Islet precursor cell (in vitro differentiated cells): ENCODE results near the gene PACS1.

ENCODE experiments used
- DNase-seq: peaks from one replicate; pipeline ENCODE4 v3.0.0-alpha.2; 2018

The PACS1 gene

DNA sequence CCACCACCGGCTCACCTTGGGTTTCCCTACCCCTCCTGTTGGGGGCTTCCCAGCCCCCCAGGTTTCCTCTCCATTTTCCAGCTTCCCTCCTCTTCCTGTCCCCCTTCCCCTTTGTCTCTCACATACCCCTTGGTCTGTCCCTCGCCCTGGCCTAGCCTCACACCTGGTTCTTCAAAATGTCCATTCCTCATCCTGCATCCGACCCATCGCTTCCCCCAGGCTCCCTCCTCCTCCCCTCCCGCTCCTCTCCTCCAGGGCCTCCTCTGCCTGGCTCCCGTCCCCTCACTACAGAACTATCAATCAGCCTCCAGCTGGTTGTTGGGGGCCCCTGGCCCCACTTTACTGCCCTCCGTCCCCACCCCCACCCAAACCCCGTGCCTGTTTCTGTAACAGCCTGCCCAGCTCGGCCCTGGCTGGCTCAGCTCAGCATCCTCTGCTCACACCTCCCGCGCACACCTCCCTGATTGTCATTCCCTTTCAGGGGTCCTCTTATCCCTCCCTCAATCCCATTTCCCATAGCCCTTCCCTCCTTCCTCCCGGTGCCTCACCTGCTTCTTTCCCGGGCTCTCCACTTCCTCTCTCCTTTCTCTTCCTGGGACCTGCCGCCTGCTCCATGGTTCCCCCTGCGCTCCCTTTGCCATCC, 209.1 kb downstream of the PACS1 start:
- DNase-seq, result no peak

DNA sequence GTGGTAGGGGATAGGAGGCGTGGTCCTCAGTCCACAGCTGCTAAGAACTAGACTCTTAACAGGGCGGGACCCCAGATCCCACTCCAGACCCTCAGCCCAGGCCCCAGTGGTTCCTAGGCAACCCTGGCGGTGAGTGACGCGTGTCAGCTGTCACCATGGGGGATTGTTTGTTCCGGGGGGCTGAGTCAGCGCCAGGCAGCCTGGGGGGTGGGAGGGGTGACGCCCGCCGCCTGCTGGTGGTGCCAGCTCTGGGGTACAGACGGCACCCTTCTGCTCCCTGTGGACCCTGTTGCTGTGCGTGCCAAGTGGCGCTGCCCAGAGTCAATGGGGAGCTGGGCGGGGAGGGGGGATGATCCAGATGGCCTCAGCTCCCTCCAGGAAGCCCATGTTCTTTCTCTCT, 210.4 kb downstream of the PACS1 start:
- no peak for DNase-seq

DNA sequence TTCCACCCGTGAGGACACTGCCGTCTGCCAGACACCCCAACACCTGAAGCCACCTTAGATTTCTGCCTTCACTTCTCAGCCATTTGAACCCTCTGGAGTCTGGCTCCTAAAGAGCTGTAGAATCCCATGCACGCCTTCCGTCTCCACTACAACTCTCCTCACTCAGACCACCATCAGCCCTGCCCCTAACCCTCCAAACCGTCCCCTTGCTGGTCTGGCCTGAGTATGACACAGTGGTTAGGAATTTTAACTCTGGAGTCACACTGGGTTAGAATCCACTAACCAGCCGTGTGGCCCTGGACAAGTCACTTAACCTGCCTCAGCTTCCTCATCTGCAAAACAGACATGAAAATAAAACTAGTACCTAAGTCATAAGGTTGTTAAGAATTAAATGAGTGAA, 210.9 kb downstream of the PACS1 start:
- peak; percentile 81 for DNase-seq

DNA sequence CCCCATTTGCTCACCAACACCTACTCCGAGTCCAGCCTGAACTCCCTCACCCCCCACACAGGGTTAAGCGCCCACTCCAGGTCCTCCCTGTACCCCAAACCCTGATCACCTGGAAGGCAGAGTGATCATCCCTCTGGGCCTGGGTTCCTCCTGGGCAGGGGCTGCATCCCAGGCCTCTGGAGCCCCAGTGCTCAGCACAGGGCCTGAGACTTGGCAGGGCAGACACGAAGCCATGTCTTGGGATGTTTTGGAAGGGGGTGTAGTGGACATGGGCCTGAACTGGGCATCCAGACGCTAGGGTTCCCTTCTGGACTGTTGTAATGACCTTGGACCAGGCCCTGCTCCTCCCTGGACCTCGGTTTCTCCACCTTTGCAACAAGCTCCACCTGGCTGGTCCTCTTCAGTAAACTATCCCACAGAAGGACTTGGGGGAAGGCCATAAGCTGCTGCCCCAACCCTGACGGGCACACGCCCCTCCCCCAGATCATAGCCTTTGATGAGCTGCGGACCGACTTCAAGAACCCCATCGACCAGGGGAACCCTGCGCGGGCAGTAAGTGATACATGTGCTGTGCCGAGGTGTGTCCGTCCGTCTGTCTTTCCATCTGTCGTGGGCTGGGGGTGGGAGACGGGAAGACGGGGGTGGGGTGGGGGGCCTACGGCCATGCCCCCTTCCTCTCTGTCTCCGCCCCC, 211.8 kb downstream of the PACS1 start:
- DNase-seq, result no peak

DNA sequence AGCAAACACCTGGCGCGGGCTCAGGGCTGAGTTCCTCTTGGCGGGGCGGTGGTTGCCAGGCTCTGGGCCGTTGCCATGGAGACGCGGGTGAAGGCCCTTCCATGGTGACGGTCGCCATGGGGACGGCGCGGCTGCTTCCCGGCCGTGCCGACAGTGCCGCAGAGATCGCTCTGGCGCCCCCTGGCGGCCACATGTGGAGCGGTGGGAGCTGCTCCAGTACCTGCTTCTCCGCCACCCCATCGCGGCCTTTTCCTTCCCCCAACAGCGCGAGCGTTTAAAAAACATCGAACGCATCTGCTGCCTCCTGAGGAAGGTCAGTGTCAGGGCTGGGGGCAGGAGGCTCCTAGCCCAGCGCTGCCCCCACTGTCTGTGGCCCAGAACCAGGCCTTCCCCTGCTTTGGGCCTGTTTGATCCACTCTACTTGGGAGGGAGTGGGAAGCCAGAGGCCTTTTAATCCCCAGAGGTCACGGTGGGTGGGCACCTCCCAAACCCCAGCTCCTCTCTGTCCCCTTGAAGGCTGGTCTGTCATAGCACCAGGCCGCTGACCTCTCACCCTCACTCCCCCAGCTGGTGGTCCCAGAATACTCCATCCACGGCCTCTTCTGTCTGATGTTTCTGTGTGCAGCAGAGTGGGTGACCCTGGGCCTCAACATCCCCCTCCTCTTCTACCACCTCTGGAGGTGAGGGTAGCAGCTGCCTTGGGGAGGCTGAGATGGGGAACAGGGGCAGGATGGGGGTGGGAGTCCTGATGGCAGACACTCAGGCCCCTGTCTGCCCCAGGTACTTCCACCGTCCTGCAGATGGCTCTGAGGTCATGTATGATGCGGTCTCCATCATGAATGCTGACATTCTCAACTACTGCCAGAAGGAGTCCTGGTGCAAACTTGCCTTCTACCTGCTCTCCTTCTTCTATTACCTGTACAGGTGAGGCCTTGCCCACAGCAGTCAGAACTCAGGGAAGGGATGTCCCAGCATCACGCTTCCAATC, 212.7 kb downstream of the PACS1 start:
- peak; percentile 98 for DNase-seq

- no peak for DNase-seq
Observed at GRCh38 chr11:66283461-66284105, 213.5 kb downstream of the PACS1 start.

GRCh38 chr11:66284526-66285078, 214.5 kb downstream of the PACS1 start:
- no peak for DNase-seq

DNA sequence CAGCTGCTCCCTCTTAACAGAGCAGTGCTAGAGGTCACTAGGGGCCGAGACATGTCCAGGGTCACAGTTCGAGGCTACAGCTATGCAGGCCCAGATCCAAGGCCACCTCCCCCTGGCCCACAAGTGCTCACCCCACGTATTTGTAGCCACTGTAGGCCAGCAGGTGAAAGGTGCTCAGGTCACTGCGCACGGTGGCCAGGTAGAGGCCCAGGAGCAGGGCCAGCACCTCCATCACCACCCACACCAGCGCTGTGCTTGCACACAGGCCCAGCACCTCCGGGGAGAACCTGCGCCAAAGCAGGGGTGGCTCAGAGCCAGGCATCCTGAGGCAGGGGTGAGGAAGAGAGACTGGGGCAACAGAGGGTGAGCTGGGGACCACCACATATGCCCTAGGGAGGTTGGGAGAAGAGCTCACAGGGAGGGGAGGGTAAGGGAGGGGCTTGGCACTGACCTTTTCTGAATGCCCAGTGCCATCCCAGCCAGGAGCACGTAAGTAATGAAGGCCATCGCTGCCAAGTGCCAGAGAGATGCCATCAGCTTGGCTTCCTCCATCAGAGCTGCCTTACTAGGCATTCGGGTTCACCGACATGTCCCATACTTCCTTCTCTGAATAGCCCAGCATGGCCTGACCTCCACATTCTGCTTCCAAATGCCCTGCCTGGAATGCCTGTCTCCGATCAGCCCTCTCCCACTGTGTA, 215.3 kb downstream of the PACS1 start:
- no peak for DNase-seq

DNA sequence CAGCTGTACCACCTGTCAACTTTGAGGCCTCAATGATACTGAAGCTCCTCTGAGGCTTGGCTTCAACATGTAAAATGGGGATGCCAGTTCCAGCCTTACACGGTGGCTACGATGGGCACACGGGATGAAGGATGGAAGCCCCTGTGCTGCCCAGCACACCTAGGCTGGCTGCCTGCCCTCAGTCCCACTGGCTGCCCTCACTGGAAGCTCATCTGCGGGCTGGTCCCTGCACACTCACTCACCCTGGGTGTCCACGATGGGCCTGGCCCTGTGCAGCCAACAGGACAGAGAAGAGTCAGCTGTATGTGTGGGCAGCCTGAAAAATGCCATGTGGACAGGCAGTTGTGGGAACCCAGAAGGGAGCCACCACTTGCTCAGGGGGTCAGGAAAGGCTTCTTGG, 216.6 kb downstream of the PACS1 start:
- DNase-seq, result no peak

DNA sequence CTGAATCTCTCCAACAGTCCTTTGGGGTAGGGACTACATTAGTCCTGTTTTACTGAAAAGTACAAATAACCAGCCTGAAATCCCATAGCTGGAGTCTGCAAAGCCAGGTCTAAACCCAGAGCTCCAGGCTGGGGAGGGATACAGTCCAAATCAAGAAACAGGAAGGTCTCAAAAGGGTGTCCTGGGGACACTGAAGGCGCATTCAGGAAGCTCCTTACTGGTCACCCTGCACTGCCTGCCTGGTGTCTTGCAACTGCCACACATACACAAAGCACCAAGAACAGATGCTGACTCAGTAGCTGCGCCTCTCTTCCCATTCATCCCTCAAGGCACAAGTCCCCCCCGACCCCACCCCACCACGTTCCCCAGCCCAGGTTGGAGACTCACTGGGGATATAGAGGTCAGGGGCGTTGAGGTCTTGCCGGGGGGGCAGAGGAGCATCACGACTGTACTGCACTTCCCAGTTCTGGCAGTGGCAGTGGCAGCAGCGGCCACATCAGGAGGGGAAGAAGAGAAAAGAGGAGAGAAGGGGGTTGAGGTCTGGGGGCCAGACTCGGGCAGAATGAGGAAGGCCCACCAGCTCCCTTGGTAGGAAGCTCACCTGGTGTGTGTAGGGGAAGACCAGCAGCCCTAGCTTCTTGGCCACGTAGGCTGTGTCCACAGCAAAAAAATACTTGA, 217.3 kb downstream of the PACS1 start:
- no peak for DNase-seq

- no peak for DNase-seq
Observed at GRCh38 chr11:66287889-66288670, 218.0 kb downstream of the PACS1 start.

- DNase-seq, result peak; percentile 100
Observed at GRCh38 chr11:66288671-66289547, 218.8 kb downstream of the PACS1 start, which contains the start of gene YIF1A. Gene YIF1A, minus strand, starts transcription at chr11:66289143. Its CDS starts 158 bp downstream, at chr11:66288985.

- DNase-seq, result peak; percentile 95
Observed at GRCh38 chr11:66289548-66290329, 219.7 kb downstream of the PACS1 start.

DNA sequence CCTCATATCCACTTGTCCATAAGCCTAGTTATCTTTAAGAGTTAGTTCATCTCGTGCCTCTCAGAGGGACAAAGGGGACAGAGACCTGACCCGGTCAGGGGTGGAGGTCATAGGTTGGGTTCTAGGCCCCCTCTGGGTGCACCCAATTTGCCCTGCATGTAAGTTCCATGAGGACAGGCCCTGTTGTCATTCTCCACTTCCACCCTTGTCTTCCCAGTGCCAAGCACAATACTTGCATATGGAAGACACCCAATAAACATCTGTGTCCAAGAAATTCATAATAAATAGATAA, 220.2 kb downstream of the PACS1 start:
- DNase-seq, result no peak

GRCh38 chr11:66291303-66291705, 221.2 kb downstream of the PACS1 start:
- DNase-seq, result no peak

DNA sequence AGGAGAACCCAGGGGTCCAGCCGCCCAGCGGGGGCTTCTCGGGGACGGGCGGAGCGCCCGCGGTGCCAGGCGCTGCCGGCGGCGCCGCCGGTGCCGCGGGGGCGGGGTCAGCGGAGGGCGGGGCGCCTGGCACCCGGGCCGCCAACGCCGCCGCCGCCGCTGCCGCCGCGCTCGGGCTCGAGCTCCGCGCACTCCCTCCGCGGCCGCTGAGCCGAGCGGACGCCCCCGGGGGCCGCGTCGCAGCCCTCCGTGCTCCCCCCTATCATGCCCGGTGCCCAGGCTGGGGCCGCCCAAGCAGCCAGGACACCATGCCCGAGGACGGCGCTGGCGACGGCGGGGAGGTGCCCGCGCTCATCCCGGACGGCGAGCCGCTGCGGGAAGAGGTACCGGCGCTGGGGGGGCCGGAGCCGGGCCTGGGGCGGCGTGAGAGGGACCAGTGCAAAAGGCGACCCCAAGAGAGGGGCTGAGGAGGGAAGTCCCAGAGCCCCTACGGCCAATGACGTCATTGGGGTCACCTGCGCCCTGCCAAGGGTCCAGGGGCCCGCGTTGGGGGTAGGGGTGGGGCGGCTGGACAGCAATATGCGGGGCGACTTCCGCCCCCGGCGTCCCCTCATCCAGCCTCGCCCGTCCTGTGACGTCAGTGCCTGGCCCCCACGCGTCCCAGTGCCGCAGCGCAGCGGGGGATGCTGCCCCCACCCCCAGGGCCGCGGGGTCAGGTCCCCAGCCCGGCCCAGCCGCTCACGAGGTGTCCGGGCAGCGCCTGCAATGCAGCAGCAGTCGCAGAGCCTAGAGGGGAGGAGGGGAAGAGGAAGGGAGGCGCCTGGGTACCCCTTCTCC, 221.9 kb downstream of the PACS1 start, which contains the start of gene TMEM151A:
TSS of gene TMEM151A (plus strand) at position 189 of the 837 bp plus-strand sequence. CDS start at position 309, 120 bp downstream.
- no peak for DNase-seq

- DNase-seq, result no peak
Observed at GRCh38 chr11:66292543-66293332, 222.7 kb downstream of the PACS1 start.
